Measurements from ENCODE around the gene FRAS1. TPM values are rescaled to one million over a fixed set of nuclear protein-coding genes. Genes with fewer than 3 reads are reported as not detected.
A peak's percentile ranks its signal among the peaks of the same experiment; 100 is the strongest.

FRAS1 gene
- total RNA-seq, 2 donors from 2014 or later, result 77.0 to 78.3 TPM

GRCh38 chr4:78410676-78411075 lies 353.6 kb downstream of the FRAS1 start:
- H3K9me3 ChIP-seq (ENCODE audit: control insufficient read depth, low read length), result no peaks in the 10 kb centered on the region
- no peak overlapping the region for H3K27ac Mint-ChIP-seq

GRCh38 chr4:78414116-78414515 lies 357.0 kb downstream of the FRAS1 start:
- TF ChIP-seq CTCF (conservative IDR thresholded peaks at IDR 0.05), result no peak
- H3K4me3 Mint-ChIP-seq, result no peak overlapping the region
- Histone ChIP-seq H3K4me3 (ENCODE audit: low read length) (no peak overlapping the region), H3K9me3 (ENCODE audit: control insufficient read depth, low read length) (no peaks in the 10 kb centered on the region), H3K27me3 (ENCODE audit: control insufficient read depth, insufficient read depth, low read length, poor library complexity, severe bottlenecking) (no peaks in the 10 kb centered on the region), H3K4me1 (ENCODE audit: control insufficient read depth, insufficient read depth, low read length) (no peaks in the 10 kb centered on the region), H3K9ac (ENCODE audit: extremely low read depth, low read length, poor library complexity, severe bottlenecking) (no peak overlapping the region), H3K27ac (ENCODE audit: low read depth, low read length) (no peak overlapping the region), H3K36me3 (ENCODE audit: control insufficient read depth, insufficient read depth, low read length) (peaks cover 40% of the 10 kb centered on the region)
- 96 to 100% methylated on average over 2 to 4 of the region's 6 CpGs for WGBS, 2 experiments (ENCODE audit: insufficient coverage in 1 of 2, insufficient read length in 1 of 2)
- no peak for DNase-seq
- H3K27ac Mint-ChIP-seq, result no peak overlapping the region
- peaks cover 6% of the 10 kb centered on the region for H3K4me1 Mint-ChIP-seq
- H3K27me3 Mint-ChIP-seq (ENCODE audit: insufficient read depth), result no peaks in the 10 kb centered on the region
- peaks cover 29% of the 10 kb centered on the region for H3K36me3 Mint-ChIP-seq (ENCODE audit: low read depth)
- H3K9me3 Mint-ChIP-seq, result no peaks in the 10 kb centered on the region

More at GRCh38 chr4:78410676-78411075, 353.6 kb downstream of the FRAS1 start:
- Histone ChIP-seq H3K27me3 (ENCODE audit: control insufficient read depth, insufficient read depth, low read length, poor library complexity, severe bottlenecking) (no peaks in the 10 kb centered on the region), H3K9ac (ENCODE audit: extremely low read depth, low read length, poor library complexity, severe bottlenecking) (no peak overlapping the region), H3K36me3 (ENCODE audit: control insufficient read depth, insufficient read depth, low read length) (peaks cover 42% of the 10 kb centered on the region), H3K27ac (ENCODE audit: low read depth, low read length) (no peak overlapping the region), H3K4me1 (ENCODE audit: control insufficient read depth, insufficient read depth, low read length) (no peaks in the 10 kb centered on the region), H3K4me3 (ENCODE audit: low read length) (no peak overlapping the region)
- TF ChIP-seq CTCF (conservative IDR thresholded peaks at IDR 0.05), result no peak
- Mint-ChIP-seq H3K9me3 (no peaks in the 10 kb centered on the region), H3K27me3 (ENCODE audit: insufficient read depth) (no peaks in the 10 kb centered on the region), H3K4me1 (no peaks in the 10 kb centered on the region), H3K4me3 (no peak overlapping the region), H3K36me3 (ENCODE audit: low read depth) (peaks cover 37% of the 10 kb centered on the region)
- WGBS, 2 experiments (ENCODE audit: insufficient coverage in 1 of 2, insufficient read length in 1 of 2), result 91% methylated on average over 1 of the region's 1 CpG; no CpG with 5 or more reads in 1 of the 2 experiments
- no peak for DNase-seq

- no peak for TF ChIP-seq CTCF (conservative IDR thresholded peaks at IDR 0.05)
- H3K9ac ChIP-seq (ENCODE audit: extremely low read depth, low read length, poor library complexity, severe bottlenecking), result no peak overlapping the region
- H3K4me1 ChIP-seq (ENCODE audit: control insufficient read depth, insufficient read depth, low read length), result no peaks in the 10 kb centered on the region
- Mint-ChIP-seq H3K4me3 (no peak overlapping the region), H3K27me3 (ENCODE audit: insufficient read depth) (no peaks in the 10 kb centered on the region), H3K9me3 (no peaks in the 10 kb centered on the region), H3K36me3 (ENCODE audit: low read depth) (peaks cover 51% of the 10 kb centered on the region), H3K4me1 (peaks cover 6% of the 10 kb centered on the region), H3K27ac (peak overlapping the region; percentile 42)
- H3K27ac ChIP-seq (ENCODE audit: low read depth, low read length), result no peak overlapping the region
- H3K4me3 ChIP-seq (ENCODE audit: low read length), result no peak overlapping the region
- H3K36me3 ChIP-seq (ENCODE audit: control insufficient read depth, insufficient read depth, low read length), result peaks cover 54% of the 10 kb centered on the region
- 75 to 80% methylated on average over 1 to 2 of the region's 2 CpGs for WGBS, 2 experiments (ENCODE audit: insufficient coverage in 1 of 2, insufficient read length in 1 of 2)
- peak; percentile 50 for DNase-seq
- H3K27me3 ChIP-seq (ENCODE audit: control insufficient read depth, insufficient read depth, low read length, poor library complexity, severe bottlenecking), result no peaks in the 10 kb centered on the region
- H3K9me3 ChIP-seq (ENCODE audit: control insufficient read depth, low read length), result no peaks in the 10 kb centered on the region
These were observed 360.5 kb downstream of the FRAS1 start for GRCh38 chr4:78417603-78418002.
